ENCODE data around the gene PPP2R2C.

PPP2R2C gene

DNA sequence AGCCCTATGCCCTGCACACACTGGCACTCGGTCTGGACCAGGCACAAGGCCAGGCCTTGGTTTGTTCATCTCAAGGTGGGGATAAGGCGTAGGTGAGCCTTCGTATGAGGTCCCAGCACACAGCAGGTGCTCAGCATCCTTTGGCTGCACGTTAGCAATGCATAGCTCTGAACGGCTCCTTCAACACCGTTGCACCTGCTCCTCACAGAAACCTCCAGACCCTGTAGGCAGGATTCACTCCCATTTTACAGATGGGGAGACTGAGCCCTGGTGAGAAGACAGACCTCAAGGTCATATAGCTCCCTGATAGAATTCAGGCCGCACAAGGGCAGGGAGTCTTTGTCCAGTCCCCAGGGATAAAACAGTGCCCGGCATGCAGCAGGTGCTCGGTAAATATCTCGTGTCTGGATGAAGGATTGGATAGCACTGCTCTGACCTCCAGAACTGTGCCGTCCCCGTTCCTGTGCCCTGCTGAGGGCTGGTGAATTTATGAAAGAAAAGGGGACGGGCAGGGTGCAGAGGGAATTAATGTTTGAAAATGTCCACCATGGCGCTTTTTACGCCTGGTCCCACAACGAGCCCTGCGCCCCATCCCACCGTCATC lies 2.4 kb downstream of the PPP2R2C start:
- DNase-seq (ENCODE audit: low read depth, low spot score): no peak

DNA sequence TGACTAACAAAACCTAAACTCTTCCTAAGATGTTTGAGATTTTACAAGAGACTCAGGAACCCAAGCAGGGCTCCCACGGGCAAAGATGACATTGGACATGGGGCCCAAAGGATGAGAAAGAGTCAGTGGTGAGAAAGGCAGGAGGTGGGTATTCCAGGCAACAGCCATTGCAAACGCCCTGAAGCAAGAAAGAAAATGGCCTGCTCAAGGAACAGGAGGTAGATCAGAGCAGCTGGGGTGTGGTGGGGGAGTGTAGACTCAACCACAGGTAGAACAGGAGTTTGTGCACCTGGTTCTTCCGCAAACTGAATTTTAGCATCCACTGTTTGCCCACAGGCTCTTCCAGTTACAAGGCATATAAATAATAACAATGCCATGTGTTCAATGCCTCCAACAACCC lies 3.3 kb downstream of the PPP2R2C start:
- no peak for DNase-seq (ENCODE audit: low read depth, low spot score)

DNA sequence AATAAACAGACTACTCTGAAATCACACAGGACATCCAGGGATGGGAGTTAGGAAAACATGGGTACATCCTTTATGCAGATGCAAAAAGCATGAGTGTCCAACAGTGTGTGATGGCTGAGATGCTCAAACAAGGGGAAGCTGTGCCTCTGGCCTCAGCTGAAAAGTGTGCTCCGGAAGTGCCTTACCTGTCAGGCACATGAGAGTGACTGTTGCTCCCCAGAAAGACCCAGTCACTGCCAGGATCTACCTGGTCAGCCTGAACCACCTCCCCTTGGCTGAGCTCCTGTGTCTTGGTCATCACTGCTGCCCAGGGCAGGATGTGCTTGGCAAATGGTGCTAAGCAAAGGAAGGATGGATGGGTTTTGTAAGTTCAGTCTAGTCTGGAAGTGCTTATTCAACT lies 4.0 kb downstream of the PPP2R2C start:
- DNase-seq (ENCODE audit: low read depth, low spot score): no peak

DNA sequence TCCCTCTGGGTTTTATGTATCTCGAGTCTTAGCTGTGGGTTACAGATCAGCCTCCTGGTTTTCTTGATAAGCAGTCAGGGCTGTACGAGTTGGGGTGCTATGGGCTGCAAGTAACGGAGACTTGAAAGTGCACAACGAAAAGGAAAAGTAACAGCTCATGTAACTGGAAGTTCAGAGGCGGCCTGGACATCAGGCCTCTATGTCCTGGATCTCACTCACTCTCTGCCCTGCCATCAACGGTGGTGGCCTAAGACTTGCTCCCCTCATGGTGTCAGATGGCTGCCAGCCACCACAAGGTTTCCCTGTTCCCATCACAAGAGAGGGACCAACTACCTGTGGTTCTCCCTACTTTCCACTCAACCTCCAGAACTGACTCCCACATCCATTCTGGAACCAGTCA lies 4.8 kb downstream of the PPP2R2C start:
- DNase-seq (ENCODE audit: low read depth, low spot score): no peak

DNA sequence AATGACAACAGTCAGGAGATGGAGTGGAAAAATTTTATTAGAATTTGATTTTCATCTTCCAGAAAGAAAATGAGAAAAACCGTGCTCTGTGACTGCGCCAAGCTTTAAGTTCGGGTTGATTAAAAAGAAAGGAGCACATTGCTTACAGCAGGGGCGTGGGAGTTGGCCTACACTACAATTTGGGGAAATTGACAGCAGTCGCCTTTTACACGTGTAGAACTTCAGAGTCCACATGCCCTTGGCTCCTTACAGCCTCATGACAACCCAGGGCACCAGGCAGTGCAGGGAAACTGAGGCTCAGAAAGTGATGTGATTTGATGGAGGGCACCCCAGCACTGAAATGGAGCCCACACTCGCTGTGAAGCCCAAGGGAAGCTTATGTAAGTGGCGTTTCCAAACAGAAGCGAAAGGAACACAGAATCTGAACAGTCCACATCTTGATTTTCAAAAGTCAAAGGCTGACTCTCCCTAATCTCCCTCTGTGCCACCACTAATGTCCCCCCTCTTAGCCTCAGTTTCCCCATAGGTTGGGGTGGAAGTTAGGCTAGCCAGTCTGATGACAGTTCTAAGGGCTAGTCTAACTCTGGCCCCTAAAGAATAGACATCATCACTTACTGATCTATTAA lies 5.5 kb downstream of the PPP2R2C start:
- no peak for DNase-seq (ENCODE audit: low read depth, low spot score)

DNA sequence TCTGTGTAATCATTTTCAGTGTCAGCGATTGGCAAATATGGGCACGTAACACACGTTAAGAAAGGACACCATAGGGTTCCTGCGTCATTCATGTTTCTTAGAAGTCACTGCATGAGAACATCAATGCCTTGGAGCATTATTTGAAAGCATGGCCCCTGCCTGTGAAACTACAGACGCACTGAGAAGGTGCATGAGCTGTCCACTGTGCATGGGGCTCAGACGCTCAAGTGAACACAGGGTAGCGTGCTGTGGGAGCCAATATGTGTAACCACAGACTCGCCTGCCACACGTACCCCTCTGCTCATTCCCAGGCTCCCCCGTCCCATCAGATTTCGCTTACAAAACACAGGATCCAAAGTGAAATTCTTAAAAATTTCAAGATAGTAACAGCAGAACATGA lies 6.5 kb downstream of the PPP2R2C start:
- no peak for DNase-seq (ENCODE audit: low read depth, low spot score)

DNA sequence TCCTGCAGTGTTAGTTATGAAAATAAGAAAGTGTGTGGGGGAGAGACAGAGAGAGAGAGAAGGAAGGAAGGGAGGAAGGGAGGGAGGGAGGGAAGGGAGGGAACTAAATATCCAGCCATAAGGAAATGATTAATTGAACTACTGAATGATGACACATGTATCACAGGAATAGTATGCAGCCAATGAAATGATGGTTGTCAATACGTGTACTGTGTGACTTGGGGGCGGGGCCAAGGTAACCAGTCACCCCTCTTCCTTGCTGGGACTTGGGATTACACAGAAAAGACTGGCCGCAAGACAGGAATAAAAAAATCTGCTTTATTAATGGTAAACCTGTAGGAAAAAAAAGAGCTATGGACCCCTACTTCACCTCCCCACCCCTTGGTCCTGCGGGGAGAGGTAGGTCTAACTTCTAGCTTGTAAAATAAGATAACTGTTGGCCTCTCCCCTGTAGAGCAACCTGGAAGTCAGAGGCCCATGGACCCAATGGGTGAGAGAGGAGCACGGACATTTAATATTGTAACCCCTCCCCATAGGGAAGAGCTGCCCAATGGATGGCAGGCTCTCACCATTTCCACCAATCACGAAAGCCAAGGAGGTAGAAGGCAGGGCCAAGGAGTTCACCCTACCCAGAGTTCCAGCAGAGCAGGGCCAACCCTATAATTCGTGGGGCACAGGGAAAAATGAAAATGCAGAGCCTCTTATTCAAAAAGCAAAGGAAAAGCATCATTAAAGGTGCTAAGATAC lies 7.4 kb downstream of the PPP2R2C start:
- no peak for DNase-seq (ENCODE audit: low read depth, low spot score)

DNA sequence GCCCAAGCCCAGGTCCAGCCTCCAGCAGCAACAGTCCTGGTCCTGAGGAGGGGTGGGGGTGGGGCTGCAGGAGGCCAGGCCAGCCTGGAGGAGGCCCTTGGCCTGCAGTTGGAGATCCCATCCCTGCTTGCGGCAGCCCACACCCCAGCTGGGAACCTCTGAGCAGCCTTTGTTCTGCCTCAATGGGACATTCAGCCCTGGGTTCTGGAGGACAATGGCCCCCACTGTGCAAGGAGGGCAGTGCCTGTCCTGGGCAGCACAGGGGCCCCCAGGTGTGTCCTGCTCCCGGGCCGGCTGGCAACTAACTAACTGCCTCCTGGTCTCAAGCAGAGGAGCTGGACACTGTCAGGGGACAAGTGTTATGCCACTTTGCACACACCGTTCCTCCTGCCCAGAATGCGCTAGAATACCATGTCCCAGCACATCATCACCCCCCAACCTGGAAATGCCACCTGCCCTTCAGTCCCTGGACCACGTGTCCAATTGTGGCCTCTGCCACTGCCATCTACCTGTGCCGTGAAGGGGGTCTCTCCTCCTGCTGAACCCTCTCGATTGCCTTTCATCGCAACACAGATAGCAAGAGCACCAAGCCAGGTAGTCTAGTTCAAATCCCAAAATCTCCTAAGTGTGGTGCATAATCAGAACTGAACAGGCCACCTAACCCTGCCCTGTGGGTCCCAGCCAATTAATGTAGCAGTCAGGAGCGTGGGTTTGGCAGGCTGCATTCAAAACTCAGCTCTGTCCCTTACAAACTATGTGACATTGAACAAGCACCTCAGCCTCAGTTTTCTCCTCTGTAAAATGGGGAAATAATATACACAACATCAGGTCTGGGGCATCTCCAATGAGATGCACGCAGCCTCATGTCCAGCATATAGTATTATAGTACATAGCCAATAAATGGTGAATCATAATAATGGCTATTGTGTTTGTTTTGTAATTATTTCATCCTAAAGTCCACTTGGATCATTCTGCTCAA lies 8.8 kb downstream of the PPP2R2C start:
- no peak for DNase-seq (ENCODE audit: low read depth, low spot score)

DNA sequence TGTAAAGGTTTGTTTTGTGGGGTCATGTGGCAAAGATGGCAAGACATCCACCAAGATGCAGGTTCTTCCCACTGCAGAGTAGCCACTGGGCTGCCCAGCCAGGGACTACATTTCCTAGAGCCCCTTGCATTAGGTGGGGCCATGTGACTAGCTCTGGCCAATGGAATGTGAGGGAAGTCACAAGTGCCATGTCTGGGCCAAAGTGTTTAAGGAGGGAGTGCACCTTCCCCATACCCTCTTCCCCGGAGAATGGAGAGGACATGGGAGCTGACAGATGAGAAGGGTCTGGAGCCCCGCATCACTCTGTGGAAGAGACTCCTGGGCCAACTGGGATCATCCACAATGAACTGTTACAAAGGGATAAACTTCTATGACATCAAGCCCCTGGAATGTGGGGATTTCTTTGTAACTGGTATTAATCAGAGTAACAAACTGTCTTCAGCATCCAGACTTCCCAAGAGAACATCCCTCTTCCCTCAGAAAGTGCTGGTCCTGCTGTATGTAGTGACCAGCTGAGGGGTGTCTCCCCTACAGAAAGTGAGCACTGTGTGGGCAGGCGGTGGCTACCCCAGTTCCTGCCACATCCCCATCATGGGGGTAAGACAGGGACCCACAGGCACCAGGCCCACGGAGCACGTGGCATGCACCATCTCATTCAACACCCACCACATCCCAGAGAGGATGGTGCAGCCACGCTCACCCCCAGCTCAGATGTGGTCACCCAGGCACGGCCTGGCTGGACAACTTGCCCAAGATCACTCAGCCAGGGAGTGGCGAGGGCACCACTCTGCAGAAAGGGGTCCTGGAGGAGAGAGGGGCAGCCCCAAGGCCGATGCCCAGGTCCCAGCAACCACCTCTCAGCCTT lies 10.9 kb downstream of the PPP2R2C start:
- no peak for DNase-seq (ENCODE audit: low read depth, low spot score)

DNA sequence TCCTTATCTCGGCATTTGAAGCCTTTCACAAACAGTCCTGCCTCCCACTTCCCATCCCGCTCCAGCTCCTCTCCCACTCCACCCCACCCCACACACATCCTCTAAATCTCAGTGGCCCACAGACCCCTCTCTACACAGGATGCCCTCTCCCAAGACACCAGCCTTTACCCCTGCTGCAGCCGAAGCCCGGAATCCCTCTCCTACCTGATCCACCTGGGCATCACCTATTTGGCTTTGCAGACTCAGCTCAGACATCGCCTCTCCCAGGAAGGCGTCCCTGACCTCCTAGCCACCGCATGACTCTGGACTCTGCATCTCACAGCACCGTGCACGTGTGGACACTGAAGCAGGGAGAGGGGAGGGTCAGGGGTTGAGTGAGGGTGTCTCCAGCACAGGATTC lies 11.5 kb downstream of the PPP2R2C start:
- DNase-seq (ENCODE audit: low read depth, low spot score): no peak

DNA sequence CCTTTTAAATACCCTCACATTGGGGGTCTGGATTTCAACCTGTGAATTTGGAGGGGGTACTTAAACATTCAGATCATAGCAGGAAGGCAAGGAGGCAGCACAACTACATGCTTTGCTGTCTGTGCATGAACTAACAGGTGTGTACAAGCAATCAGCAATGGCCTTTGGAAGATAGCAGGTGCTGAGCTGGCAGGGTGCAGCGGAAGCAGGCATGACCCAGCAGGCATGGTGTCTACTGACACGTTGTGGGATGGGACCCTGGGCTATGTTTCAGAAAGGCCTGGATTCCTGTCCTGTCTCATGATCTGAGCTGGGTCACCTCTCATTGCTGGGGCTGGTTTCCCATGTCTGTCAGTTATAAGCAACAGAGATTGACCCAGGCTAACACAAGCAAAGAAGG lies 13.9 kb downstream of the PPP2R2C start:
- no peak for DNase-seq (ENCODE audit: low read depth, low spot score)

DNA sequence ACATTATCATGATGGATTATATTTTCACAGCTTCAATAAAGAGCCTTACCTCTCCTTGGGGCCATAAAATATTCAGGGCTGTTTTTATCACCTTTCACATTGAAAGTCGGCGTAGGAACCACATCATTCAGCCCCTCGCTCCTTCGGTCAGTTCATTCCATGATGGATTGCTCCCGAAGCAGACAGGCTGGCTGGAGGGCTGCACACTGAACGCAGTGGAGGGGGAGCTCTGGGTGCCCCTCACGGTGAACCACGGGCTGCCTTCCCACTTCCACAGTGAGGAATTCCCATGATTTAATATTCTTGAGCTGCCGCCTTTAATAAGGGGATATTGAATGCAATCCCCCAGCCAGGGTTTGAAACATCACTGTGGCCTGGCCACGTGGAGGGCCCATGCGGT lies 16.0 kb downstream of the PPP2R2C start:
- no peak for DNase-seq (ENCODE audit: low read depth, low spot score)

DNA sequence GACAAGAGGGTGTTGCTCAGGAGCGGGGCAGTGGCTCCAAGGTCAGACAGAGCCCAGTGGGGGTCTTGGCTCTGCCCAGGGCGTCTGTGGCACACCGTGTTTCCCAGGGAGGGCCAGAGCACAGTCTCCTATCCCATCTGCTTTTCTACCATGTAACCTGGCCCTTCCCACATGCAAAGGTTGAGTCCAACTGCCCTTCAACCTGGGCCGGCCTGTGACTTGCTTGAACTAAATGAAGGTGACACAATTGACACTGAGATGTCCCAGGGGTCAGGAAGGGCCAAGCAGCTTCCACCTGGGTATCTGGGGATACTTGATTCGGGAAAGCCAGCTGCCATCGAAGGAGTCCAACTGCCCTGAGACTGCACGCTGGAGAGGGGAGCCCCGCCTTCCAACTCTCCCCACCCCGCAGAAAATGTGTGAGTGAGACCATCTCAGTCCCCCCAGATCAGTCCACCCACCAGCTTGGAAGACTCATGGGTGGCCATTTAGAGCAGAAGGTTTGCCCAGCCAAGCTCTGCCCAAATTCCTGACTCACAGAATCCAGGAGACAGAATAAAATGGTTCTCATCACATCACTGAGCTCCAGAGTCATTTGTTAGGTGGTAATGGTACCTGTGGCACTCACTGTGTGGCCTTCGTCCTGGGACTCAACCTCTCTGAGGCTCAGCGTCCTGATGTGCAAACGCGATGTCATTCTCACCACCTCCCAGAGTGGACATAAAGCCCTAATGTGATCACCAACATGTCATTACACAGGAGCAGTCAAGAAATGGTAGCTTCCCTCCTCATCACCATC lies 18.1 kb downstream of the PPP2R2C start:
- DNase-seq (ENCODE audit: low read depth, low spot score): no peak

DNA sequence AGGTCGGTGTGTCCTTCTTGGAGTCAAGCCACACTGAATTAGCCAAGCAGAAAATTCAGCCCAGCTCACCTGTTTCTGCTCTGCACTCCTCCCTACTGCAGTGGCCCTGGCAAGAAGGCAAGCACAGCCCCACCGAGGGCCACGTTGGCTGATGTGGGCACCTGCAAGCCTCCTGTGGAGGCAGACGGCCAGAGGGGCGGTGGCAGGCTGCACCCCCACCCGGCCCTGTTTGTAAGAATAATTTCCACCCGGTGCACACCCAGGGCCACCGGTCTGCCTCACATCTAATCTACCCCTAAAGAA lies 18.8 kb downstream of the PPP2R2C start:
- DNase-seq (ENCODE audit: low read depth, low spot score): no peak

DNA sequence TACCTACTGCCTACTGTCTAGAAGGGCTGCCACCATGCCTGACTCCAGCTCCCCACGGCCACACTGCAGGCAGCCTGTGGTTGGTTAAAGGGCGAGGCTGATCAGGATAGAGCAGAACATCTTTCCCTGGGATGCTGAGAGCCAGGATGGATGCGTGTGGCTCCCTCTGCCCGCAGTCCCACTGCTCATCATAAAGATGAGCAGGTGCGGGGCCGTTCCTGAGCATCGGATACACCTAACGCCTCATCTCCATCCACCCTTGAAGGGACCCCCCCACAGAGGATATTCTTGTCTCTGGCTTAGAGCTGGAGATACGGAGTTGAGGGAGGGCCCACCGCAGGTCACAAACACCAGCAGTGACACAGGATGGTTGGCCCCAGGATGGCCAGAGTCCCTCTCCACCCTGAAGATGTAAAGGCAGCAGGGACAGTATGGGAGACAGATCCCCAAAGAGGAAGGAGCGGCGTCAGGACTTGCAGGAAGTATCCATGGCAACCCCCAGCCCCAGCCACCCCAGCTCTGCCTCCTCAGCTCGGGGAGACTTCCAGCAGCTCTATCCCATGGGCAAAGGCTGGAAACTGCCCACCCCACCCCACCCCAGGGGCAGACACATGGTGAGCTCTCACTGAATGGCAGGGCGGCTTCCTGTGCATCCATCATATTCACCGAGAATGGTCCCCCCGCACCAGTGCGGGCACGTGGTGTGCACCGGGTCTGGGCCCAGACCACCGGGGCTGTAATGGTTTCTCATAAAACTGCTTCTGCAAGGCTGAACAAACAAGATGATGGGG lies 19.3 kb downstream of the PPP2R2C start:
- no peak for DNase-seq (ENCODE audit: low read depth, low spot score)

DNA sequence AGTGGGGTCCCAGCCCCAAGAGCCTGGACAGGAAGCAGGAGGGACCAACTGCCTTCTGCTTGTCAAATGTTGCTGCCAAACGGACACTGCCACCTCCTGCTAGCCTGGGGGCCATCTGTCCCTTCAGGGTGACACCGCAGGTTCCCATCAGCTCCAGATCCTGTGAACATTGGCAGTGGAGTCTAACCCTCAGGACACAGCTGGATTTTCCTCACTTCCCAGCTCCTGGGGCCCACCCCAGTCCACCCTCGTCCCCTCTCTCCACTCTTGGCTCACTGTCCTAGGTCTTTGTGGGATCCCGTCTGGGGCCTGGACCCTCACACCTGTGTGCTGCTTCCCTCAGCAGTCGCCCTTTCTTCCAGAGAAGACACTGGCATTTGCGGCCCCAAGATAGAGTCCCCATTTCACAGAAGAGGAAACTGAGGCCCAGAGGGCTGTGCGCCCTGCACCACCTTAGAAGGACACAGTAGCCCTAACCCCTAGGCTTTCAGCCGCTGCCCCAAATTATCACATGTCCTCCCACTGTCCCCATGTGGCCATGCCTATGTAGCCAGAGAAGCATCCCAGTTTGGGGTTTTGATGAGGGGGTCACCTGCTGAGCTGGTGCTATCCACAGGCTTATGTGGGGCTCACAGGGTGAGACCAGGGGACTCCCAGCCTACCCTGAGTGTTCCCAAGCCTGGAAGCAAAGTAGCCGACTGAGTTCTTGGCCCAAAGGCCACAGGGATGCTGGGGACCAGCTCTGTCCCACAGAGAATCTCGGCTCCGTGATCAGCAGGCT lies 20.1 kb downstream of the PPP2R2C start:
- no peak for DNase-seq (ENCODE audit: low read depth, low spot score)

DNA sequence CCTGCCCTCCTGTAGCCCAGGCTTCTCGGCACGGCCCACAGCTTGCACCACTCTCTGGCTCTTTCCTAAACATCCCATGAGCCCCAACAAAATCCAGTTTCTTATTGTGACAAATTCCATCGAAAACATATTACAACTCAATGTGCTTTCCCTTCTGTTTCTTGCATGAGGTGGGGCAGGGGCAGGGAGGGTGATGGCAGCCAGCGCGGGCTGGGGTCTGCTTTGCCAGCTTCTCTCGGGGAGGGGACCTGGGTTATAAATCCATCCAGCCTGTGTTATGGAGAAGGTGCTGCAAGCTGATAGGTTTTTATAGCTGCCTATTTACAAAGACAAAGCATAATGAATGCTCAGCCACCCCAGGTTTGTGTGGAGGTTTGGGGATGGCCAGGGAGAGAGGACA lies 21.1 kb downstream of the PPP2R2C start:
- DNase-seq (ENCODE audit: low read depth, low spot score): no peak

DNA sequence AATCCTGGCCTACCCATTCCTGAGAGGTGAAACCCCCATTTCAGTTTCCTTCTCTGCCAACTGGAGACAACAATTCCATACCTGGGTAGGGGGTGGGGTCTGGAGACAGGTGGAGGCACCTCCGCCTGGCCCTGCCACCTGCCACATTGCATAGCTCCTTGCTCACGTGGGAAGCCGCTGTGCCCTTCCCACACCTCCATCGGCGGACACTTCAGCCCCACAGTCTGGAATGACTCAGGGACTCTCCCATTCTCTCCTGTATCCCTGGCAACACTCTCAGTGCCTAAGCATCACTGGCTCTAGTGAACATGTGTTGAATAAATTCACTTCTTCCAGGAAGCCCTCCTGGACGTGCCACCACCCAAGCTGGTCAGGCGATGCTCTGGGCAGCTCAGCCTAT lies 21.7 kb downstream of the PPP2R2C start:
- DNase-seq (ENCODE audit: low read depth, low spot score): no peak

Measured in iPS DF 19.7 (cell line).